IPS-20b (cell line): Measurements from ENCODE around the gene BIRC2.

Source experiments
- H3K27ac ChIP-seq: one replicate; pipeline ENCODE4 v1.5.1; 2013; ENCODE audit warnings: low read length
- H3K27me3 ChIP-seq: 2 replicates; pipeline ENCODE4 v1.6.1; 2013; ENCODE audit warnings: mild to moderate bottlenecking, low read length, inconsistent platforms; ENCODE audit not compliant: insufficient read depth
- H3K36me3 ChIP-seq: 2 replicates; pipeline ENCODE4 v1.6.1; 2013; ENCODE audit warnings: low read depth, mild to moderate bottlenecking, inconsistent platforms, low read length, moderate library complexity; ENCODE audit not compliant: insufficient read depth
- H3K4me1 ChIP-seq: 2 replicates; pipeline ENCODE4 v1.6.1; 2013; ENCODE audit warnings: mild to moderate bottlenecking, control low read depth, inconsistent platforms, low read length, moderate library complexity; ENCODE audit not compliant: insufficient read depth
- H3K4me3 ChIP-seq: 2 replicates; pipeline ENCODE4 v1.5.1; 2013; ENCODE audit warnings: mild to moderate bottlenecking, low read length, inconsistent platforms
- H3K9ac ChIP-seq: 2 replicates; pipeline ENCODE4 v1.6.1; 2013; ENCODE audit warnings: low read depth, mild to moderate bottlenecking, inconsistent platforms, low read length, moderate library complexity
- H3K9me3 ChIP-seq: 2 replicates; pipeline ENCODE4 v1.6.1; 2013; ENCODE audit warnings: mild to moderate bottlenecking, low read depth, low read length, inconsistent platforms; ENCODE audit not compliant: insufficient read depth

The BIRC2 gene

DNA sequence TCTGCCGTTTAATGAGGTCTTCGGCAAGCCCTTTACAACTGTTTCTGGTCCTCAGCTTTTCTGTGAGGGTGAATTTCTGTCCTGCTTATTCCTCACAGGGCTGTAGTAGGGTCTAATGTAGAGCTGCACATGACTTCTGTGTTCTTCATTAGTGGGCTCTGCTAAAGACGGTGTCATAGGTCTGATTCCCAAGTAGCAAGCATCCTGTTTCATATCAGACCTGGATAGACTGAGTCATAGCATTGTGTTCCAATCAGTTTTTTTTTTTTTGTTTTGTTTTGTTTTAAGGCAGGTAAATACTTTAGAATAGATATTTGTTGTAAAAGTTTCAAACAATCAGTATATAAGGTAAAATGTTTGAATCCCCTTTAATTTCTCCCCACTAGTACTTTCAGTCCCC, 35.4 kb downstream of the BIRC2 start:
- Histone ChIP-seq H3K9ac (no peak overlapping the region), H3K27me3 (no peaks in the 10 kb centered on the region), H3K36me3 (peaks cover 32% of the 10 kb centered on the region), H3K9me3 (no peaks in the 10 kb centered on the region), H3K27ac (no peak overlapping the region), H3K4me3 (no peak overlapping the region), H3K4me1 (peaks cover 7% of the 10 kb centered on the region; the same call in 1 of the 2 replicates)

DNA sequence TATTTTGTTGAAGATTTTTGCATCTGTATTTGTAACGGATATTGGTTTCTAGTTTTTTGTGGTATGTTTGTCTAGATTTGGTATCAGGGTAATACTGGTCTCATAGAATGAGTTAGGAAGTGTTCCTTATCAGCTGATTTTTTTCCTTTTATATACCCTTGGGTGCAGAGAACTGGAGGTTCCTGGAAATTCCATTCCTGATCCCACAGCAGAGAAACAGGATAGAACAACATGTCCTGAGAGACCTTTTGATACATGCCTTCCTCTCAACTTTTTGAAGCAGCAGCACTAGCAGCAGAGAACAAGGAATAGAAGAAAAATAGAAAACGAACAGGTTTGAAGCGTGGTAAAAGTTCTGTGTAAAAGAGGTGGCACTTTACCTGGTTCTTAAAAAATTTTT, 36.8 kb downstream of the BIRC2 start:
- Histone ChIP-seq H3K9me3 (no peaks in the 10 kb centered on the region), H3K27ac (no peak overlapping the region), H3K27me3 (no peaks in the 10 kb centered on the region), H3K9ac (no peak overlapping the region), H3K4me3 (no peak overlapping the region), H3K4me1 (peaks cover 7% of the 10 kb centered on the region; the same call in 1 of the 2 replicates), H3K36me3 (peaks cover 20% of the 10 kb centered on the region)

DNA sequence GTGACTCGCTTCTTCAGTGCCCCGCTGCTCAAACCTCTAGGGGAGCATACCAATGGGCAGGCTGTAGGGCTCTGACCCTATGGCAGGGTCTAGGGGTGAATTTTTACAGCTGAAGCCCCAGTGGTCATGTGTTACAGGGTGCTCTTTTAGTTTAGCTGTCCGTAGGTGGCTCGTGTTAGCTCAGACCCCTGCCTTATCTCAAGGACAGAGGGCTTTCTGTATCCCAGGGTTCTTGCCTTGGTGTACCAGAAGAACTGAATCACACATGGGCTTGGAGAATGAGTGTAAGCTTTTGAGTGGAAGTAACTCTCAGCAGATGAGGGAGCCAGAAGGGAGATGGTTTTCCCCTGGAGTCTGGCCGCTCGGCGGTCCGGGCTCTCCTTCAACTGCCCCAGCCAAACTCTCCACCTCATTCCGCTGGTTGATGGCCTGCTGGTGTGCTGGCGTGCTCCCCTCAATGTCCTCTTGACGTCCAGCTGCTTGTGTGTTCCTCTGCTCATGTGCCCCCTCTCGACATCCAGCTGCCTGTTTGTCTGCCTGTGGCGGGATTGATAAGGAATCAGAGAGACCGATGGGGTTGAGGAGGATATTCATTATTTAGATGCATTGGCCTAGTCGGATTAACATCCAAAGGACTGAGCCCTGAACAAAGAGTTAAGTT, 37.5 kb downstream of the BIRC2 start:
- Histone ChIP-seq H3K9me3 (no peaks in the 10 kb centered on the region), H3K4me3 (no peak overlapping the region), H3K9ac (no peak overlapping the region), H3K27me3 (no peaks in the 10 kb centered on the region), H3K27ac (no peak overlapping the region), H3K4me1 (peaks cover 7% of the 10 kb centered on the region; the same call in 1 of the 2 replicates), H3K36me3 (peaks cover 20% of the 10 kb centered on the region)

DNA sequence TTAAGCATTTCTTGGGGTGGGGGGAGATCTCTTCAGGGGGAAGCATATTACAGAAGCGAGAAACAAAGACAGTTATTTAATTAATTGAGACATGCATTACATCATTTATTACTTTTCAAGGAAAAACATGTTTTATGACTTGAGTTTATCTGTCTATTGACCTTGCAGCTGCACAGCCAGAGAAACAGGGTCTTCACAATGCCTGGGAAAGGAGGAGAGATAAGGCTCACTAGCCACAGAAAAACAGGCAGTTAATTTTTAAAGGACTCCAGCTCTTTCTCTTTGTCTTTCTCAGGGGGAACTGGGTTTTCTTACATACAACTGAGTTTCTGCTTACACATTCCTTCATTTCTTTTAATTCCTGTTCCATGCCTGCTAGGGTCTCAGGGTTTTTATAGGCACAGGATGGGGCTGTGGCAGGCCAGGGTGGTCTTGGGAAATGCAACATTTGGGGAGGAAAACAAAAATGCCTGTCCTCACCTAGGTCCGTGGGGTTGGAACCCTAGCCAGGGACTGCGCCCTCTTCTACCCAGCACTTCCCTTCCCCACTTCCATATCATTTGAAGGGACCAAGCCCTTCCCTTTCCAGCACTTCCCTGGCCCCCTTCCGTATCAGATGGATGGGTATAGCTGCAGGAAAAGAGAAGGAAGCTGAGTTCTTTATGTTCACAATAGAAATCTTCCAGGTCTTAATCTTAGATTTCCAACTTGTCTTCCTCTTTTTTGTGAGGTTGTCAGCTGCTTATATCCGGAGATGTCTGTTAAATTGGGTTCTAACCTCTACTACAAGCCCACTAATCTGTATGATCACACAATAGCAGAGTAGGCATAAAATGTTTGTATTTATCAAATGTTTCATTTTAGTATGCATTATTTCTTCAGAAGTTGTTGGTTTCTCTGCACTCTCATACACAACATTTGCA, 38.3 kb downstream of the BIRC2 start:
- H3K9me3 ChIP-seq, result no peaks in the 10 kb centered on the region
- H3K36me3 ChIP-seq, result peaks cover 12% of the 10 kb centered on the region
- H3K4me1 ChIP-seq, result peaks cover 7% of the 10 kb centered on the region; the same call in 1 of the 2 replicates
- no peak overlapping the region for H3K4me3 ChIP-seq
- H3K9ac ChIP-seq, result no peak overlapping the region
- H3K27ac ChIP-seq, result no peak overlapping the region
- no peaks in the 10 kb centered on the region for H3K27me3 ChIP-seq

DNA sequence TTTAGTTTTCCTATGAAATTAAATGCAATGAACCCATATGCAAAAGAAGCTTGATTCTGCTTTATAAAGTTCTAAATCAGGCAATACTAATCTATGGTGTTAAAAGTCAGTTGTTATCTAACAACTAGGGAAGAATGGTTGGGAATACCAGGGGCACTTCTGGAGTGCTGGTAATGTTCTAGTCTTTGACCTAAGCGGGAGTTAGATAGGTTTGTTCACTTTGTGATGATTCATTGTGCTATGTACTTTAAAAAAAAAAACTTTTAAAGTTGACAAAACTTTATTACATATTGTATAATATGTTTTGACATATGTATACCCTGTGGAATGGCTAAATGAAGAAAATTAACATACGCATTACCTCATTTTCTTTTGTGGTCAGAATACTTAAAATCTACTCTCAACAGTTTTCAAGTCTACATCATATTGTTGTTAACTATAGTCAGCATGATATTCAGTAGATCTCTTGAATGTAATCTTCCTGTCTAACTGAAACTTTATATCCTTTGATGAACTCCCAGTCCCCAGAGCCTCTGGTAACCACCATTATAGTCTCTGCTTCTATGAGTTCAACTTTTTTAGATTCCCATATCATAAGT, 39.2 kb downstream of the BIRC2 start:
- no peak overlapping the region for H3K9ac ChIP-seq
- H3K4me1 ChIP-seq, result peaks cover 7% of the 10 kb centered on the region; the same call in 1 of the 2 replicates
- no peak overlapping the region for H3K4me3 ChIP-seq
- H3K27me3 ChIP-seq, result no peaks in the 10 kb centered on the region
- H3K27ac ChIP-seq, result no peak overlapping the region
- H3K36me3 ChIP-seq, result peaks cover 7% of the 10 kb centered on the region; the same call in 1 of the 2 replicates
- no peaks in the 10 kb centered on the region for H3K9me3 ChIP-seq

DNA sequence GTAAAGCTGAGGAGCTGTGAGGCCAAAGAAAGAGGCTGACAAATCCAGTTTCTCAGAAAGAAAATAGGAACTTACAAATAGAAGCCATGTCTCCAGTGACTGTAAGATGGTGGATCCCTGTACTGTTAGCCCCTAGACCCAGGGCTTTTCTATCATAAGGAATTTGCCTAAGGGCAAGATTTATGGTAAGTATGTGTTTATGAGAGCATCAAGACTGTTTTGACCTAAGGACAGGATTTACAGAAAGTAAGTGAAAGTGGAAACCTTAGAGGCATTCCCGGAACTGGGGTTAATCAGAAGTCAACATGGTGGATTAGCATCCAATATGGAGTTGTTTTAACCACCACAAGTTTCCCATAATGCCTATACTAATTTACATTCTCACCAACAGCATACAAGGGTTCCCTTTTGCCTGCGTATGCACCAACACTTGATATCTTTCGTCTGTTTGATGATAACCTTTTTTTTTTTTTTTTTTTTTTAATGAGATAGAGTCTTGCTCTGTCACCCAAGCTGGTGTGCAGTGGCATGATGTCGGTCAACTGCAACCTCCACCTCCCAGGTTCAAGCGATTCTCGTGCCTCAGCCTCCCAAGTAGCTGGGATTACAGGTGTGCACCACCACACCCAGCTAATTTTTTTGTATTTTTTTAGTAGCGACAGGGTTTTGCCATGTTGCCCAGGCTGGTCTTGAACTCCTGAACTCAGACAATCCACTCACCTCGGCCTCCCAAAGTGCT, 40.2 kb downstream of the BIRC2 start:
- Histone ChIP-seq H3K27ac (no peak overlapping the region), H3K36me3 (peaks cover 7% of the 10 kb centered on the region; the same call in 1 of the 2 replicates), H3K4me3 (no peak overlapping the region), H3K9ac (no peak overlapping the region), H3K9me3 (no peaks in the 10 kb centered on the region), H3K4me1 (peaks cover 7% of the 10 kb centered on the region; the same call in 1 of the 2 replicates), H3K27me3 (no peaks in the 10 kb centered on the region)

DNA sequence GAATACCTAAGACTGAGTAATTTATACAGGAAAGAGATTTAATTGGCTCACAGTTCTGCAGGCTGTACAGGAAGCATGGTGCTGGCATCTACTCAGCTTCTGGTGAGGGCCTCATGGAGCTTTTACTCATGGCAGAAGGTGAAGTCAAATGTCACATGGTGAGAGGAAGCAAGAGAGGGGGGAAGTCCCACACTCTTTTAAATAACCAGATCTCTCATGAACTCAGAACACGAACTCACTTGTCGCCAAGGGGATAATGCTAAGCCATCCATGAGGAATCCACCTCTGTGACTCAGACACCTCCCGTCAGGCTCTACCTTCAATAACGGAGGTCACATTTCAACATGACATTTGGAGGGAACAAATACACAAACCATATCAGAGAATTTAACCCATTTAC, 42.2 kb downstream of the BIRC2 start:
- Histone ChIP-seq H3K4me1 (no peaks in the 10 kb centered on the region), H3K9me3 (no peaks in the 10 kb centered on the region), H3K27me3 (no peaks in the 10 kb centered on the region), H3K27ac (no peak overlapping the region), H3K4me3 (no peak overlapping the region), H3K36me3 (peaks cover 8% of the 10 kb centered on the region), H3K9ac (no peak overlapping the region)

DNA sequence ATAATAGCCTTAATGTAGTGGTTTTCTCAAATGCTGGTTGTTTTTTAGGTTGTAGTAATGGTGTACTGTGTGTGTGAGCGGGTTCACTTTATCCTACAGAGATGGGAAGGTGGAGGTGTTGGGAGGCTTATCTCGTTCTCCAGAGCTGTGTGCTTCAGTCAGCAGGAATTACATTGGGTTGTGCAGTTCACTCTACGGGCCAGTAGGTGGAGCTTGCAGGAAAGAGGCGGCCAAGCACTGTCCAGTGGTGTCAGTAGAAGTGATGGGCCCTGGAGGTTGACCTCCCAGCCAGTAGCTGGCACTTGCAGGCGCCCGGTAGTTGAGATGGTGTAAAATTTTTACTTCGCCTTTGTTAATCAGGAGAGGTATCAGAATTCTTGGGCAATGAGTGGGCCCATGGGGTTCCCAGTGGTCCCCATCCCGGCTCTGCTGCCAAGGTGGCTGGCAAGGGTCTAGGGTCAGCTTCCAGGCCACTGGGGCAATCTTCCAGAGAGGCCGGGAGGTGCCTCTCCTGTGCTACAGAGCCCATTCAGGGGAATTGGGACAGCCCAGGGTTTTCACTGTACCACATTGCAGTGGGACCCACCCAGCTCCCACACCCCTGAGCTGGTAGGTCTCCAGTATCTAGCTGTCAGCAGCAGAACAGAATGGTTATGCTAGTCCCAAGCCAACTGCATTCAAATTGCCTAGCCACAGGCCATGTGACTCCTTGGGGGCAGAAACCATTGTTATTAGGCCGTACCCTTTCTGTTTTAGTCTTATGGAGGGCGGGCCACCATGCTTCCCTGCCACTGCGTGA, 43.9 kb downstream of the BIRC2 start:
- no peak overlapping the region for H3K27ac ChIP-seq
- H3K27me3 ChIP-seq, result no peaks in the 10 kb centered on the region
- H3K36me3 ChIP-seq, result peaks cover 13% of the 10 kb centered on the region

DNA sequence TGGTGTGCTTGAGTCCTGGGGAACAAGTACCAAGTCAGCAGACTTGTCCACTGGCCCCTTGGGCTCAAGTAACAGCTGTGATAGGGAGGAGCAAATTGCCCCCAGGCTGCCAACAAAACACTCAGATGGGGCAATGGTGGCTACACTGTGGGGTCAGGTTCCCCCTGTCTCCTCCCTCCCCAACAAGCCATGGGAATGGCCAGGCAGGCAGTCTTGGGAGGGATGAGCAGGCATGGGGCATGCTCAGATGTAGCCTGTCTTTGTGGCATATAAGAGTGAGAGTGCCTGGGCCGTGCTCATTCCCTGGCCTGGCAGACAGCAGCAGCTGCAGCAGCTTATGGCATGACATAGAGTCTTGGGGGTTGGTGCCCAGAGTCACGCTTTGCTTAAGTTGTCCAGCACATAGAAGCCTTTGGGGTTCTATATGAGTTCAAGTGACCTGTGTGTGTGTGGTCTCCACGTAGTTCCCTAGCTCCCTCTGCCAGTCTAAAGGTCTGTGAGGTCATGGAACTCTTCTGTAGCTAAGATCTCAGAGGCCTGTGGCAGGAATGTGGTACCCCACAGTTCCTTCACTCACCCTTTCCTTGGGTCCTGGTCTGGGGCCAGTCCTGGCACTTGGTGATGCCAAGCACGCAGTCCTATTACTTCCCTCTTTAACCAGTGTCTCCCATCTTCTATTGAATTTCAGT, 44.7 kb downstream of the BIRC2 start:
- Histone ChIP-seq H3K9ac (no peak overlapping the region), H3K4me1 (no peaks in the 10 kb centered on the region), H3K27ac (no peak overlapping the region), H3K36me3 (peaks cover 16% of the 10 kb centered on the region), H3K4me3 (no peak overlapping the region), H3K9me3 (no peaks in the 10 kb centered on the region), H3K27me3 (no peaks in the 10 kb centered on the region)

More for the DNA sequence above, 43.9 kb downstream of the BIRC2 start:
- H3K4me1 ChIP-seq, result no peaks in the 10 kb centered on the region
- no peak overlapping the region for H3K4me3 ChIP-seq
- no peaks in the 10 kb centered on the region for H3K9me3 ChIP-seq
- H3K9ac ChIP-seq, result no peak overlapping the region

DNA sequence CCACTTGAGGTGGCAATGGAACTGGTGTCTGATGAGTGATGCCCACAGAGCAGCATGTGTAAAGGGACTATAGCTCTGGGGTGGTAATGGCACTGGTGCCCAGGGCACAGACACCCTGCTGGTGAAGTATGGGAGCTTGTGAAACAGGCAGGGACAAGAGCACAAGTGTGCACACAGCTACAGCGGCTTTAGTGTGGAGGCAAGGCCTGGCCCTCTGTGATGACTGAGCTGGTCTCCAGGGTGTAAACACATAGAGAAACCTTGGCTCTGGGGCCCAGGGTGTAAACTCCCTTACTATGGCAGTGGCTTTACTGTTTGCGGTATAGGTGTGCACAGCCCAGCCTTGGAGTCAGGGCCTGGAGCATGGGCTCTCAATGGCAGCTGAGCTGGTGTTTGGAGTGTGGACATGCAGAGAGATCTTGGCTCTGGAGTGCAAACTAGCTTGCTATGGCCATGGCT, 46.3 kb downstream of the BIRC2 start:
- Histone ChIP-seq H3K36me3 (peaks cover 28% of the 10 kb centered on the region), H3K4me3 (no peak overlapping the region), H3K27me3 (no peaks in the 10 kb centered on the region), H3K27ac (no peak overlapping the region), H3K4me1 (no peaks in the 10 kb centered on the region), H3K9me3 (no peaks in the 10 kb centered on the region), H3K9ac (no peak overlapping the region)
